H1 (cell line): Measurements from ENCODE around the gene FOXS1. TPM values are rescaled to one million over a fixed set of nuclear protein-coding genes. Genes with fewer than 3 reads are reported as not detected.

ENCODE experiments used
- CTCF ChIA-PET: fragments of 300-600 bp; sonication (Branson Sonifier 250); formaldehyde crosslinking; loops from one replicate; lab custom pipeline; 2021; ENCODE audit not compliant: partially characterized antibody; lab: Charles Lee
- POLR2A ChIA-PET: fragments of 300-600 bp; sonication (Branson Sonifier 250); formaldehyde crosslinking; loops from one replicate; lab custom pipeline; 2021; ENCODE audit warnings: inconsistent platforms; ENCODE audit not compliant: partially characterized antibody; lab: Charles Lee
- DNase-seq, 2 experiments: peaks; one replicate each; pipeline versions ENCODE4 v3.0.0 to v3.0.0-alpha.2; 2010 to 2022; ENCODE audit warnings: low spot score in 2 of 2, low read depth in 1 of 2, mixed read lengths in 1 of 2
- FAIRE-seq: peaks from 2 replicates; lab custom pipeline; 2011; peaks lifted over from hg19 to GRCh38; lab: Jason Lieb, UNC
- H2AFZ ChIP-seq: 2 replicates; pipeline ENCODE4 v1.8.1; 2012; ENCODE audit warnings: low read length, inconsistent platforms
- H2AK5ac ChIP-seq: 2 replicates; pipeline ENCODE4 v1.6.1; 2013; ENCODE audit warnings: low read depth, low read length
- H2BK120ac ChIP-seq: replicated peaks from 2 replicates; pipeline ENCODE3; 2013; ENCODE audit warnings: low read depth, low read length, inconsistent platforms
- H2BK12ac ChIP-seq: 2 replicates; pipeline ENCODE4 v1.6.1; 2013; ENCODE audit warnings: low read depth, low read length
- H2BK15ac ChIP-seq: 2 replicates; pipeline ENCODE4 v1.6.1; 2013; ENCODE audit warnings: low read length
- H2BK20ac ChIP-seq: 2 replicates; pipeline ENCODE4 v1.6.1; 2013; ENCODE audit warnings: low read length
- H2BK5ac ChIP-seq: 2 replicates; pipeline ENCODE4 v1.6.1; 2013; ENCODE audit warnings: low read depth, low read length
- H3K14ac ChIP-seq: 2 replicates; pipeline ENCODE4 v1.6.1; 2013; ENCODE audit warnings: inconsistent platforms; ENCODE audit not compliant: insufficient read length
- H3K18ac ChIP-seq: 2 replicates; pipeline ENCODE4 v1.6.1; 2013; ENCODE audit warnings: low read length; ENCODE audit errors: extremely low read depth
- H3K23ac ChIP-seq: 2 replicates; pipeline ENCODE4 v1.6.1; 2013; ENCODE audit warnings: inconsistent platforms; ENCODE audit not compliant: insufficient read length
- H3K23me2 ChIP-seq: 2 replicates; pipeline ENCODE4 v1.6.1; 2013; ENCODE audit warnings: low read depth, low read length
- H3K27ac ChIP-seq: 2 replicates; pipeline ENCODE4 v1.6.1; 2011; ENCODE audit warnings: low read depth, low read length, inconsistent platforms
- H3K27me3 ChIP-seq, 4 experiments: replicated peaks in 1 of 4; 1 replicate in 1 of 4; 2 replicates in 3 of 4; pipeline versions ENCODE4 v1.6.1 to v1.8.1; 2011 to 2013; ENCODE audit warnings: low read length in 3 of 4, mild to moderate bottlenecking in 3 of 4, inconsistent platforms in 2 of 4, mixed read lengths in 2 of 4, moderate library complexity in 1 of 4; ENCODE audit not compliant: control insufficient read depth in 3 of 4, insufficient read depth in 3 of 4; ENCODE audit errors: extremely low read depth in 1 of 4
- H3K36me3 ChIP-seq, 4 experiments: 2 replicates each; pipeline versions ENCODE4 v1.6.1 to v1.8.1; 2011 to 2013; ENCODE audit warnings: mild to moderate bottlenecking in 4 of 4, low read length in 3 of 4, moderate library complexity in 2 of 4, control low read depth in 1 of 4, inconsistent platforms in 1 of 4; ENCODE audit not compliant: insufficient read depth in 4 of 4, control insufficient read depth in 2 of 4
- H3K4ac ChIP-seq: replicated peaks from 2 replicates; pipeline ENCODE3; 2013; ENCODE audit warnings: low read length, low read depth, mixed read lengths, inconsistent platforms; ENCODE audit not compliant: insufficient read length
- H3K4me1 ChIP-seq, 4 experiments: replicated peaks in 1 of 4; 1 replicate in 1 of 4; 2 replicates in 3 of 4; pipeline versions ENCODE4 v1.6.1 to v1.8.1; 2011 to 2013; ENCODE audit warnings: low read length in 3 of 4, inconsistent platforms in 2 of 4, mixed read lengths in 1 of 4; ENCODE audit not compliant: insufficient read depth in 4 of 4, control insufficient read depth in 3 of 4
- H3K4me2 ChIP-seq, 2 experiments: 2 replicates each; pipeline versions ENCODE4 v1.6.1 to v1.8.1; 2011 to 2013; ENCODE audit warnings: low read depth in 2 of 2, low read length in 2 of 2, control low read depth in 1 of 2, inconsistent platforms in 1 of 2, mild to moderate bottlenecking in 1 of 2; ENCODE audit not compliant: insufficient read depth in 1 of 2
- H3K4me3 ChIP-seq, 4 experiments: fragments of 200-600, 300-600 bp in 1 of 4; sonication (generic), shearing (Covaris generic), sonication (Bioruptor Twin) in 1 of 4; 2 replicates each; pipeline versions ENCODE4 v1.5.1 to v1.8.1; 2011 to 2016; ENCODE audit warnings: low read length in 4 of 4, low read depth in 3 of 4, control low read depth in 2 of 4, inconsistent platforms in 2 of 4, mild to moderate bottlenecking in 2 of 4, mixed read lengths in 1 of 4, moderate library complexity in 1 of 4; ENCODE audit not compliant: insufficient read depth in 2 of 4; ENCODE audit errors: extremely low read depth in 1 of 4
- H3K56ac ChIP-seq: replicated peaks from 2 replicates; pipeline ENCODE3; 2013; ENCODE audit warnings: low read depth, mild to moderate bottlenecking, mixed read lengths, low read length, inconsistent platforms; ENCODE audit not compliant: insufficient read length
- H3K79me1 ChIP-seq: 2 replicates; pipeline ENCODE4 v1.6.1; 2013; ENCODE audit warnings: low read depth, low read length, control low read depth
- H3K79me2 ChIP-seq, 2 experiments: 2 replicates each; pipeline versions ENCODE4 v1.6.1 to v1.8.1; 2012 to 2013; ENCODE audit warnings: low read length in 2 of 2, mild to moderate bottlenecking in 2 of 2, inconsistent platforms in 1 of 2; ENCODE audit not compliant: insufficient read depth in 2 of 2, control insufficient read depth in 1 of 2
- H3K9ac ChIP-seq, 4 experiments: replicated peaks in 1 of 4; 1 replicate in 1 of 4; 2 replicates in 3 of 4; pipeline versions ENCODE4 v1.6.1 to v1.8.1; 2011 to 2013; ENCODE audit warnings: low read depth in 3 of 4, low read length in 3 of 4, control low read depth in 2 of 4, mild to moderate bottlenecking in 2 of 4, moderate library complexity in 2 of 4, inconsistent platforms in 1 of 4; ENCODE audit errors: extremely low read depth in 1 of 4
- H3K9me3 ChIP-seq, 2 experiments: 2 replicates each; pipeline versions ENCODE4 v1.6.1 to v1.8.1; 2012 to 2013; ENCODE audit warnings: mild to moderate bottlenecking in 2 of 2, moderate library complexity in 2 of 2, control low read depth in 1 of 2, inconsistent platforms in 1 of 2, low read depth in 1 of 2, low read length in 1 of 2, mixed read lengths in 1 of 2; ENCODE audit not compliant: insufficient read depth in 2 of 2
- H4K20me1 ChIP-seq, 2 experiments: replicated peaks in 1 of 2; 2 replicates each; pipeline versions ENCODE3 to v1.8.1; 2011 to 2013; ENCODE audit warnings: inconsistent platforms in 2 of 2, low read length in 2 of 2, mild to moderate bottlenecking in 1 of 2; ENCODE audit not compliant: insufficient read depth in 2 of 2, control insufficient read depth in 1 of 2
- H4K5ac ChIP-seq: 2 replicates; pipeline ENCODE4 v1.6.1; 2013; ENCODE audit warnings: low read length, low read depth, mixed read lengths, inconsistent platforms; ENCODE audit not compliant: insufficient read length
- H4K8ac ChIP-seq: 2 replicates; pipeline ENCODE4 v1.8.0; 2013; ENCODE audit warnings: mild to moderate bottlenecking, moderate library complexity, low read length, inconsistent platforms; ENCODE audit not compliant: insufficient read depth; ENCODE audit errors: extremely low read depth
- H4K91ac ChIP-seq: replicated peaks from 2 replicates; pipeline ENCODE3; 2013; ENCODE audit warnings: low read length, mixed read lengths, inconsistent platforms; ENCODE audit not compliant: insufficient read length
- BACH1 ChIP-seq: IDR thresholded peaks from 2 replicates; pipeline ENCODE4 v1.6.1; 2012; ENCODE audit warnings: low read length, improper control_type of control experiment
- CEBPB ChIP-seq: IDR thresholded peaks from 2 replicates; pipeline ENCODE4 v1.6.1; 2012; ENCODE audit warnings: low read depth, low read length
- GTF2F1 ChIP-seq: IDR thresholded peaks from 2 replicates; pipeline ENCODE4 v1.6.1; 2012; ENCODE audit warnings: low read depth, low read length, improper control_type of control experiment, borderline replicate concordance
- JUND ChIP-seq: IDR thresholded peaks from 2 replicates; pipeline ENCODE4 v1.6.1; 2011; ENCODE audit warnings: mild to moderate bottlenecking, improper control_type of control experiment, low read length
- KDM1A ChIP-seq: fragments of 200-600, 300-600 bp; sonication (generic); IDR thresholded peaks from 2 replicates; pipeline ENCODE4 v1.7.1; 2016; ENCODE audit warnings: mild to moderate bottlenecking, low read length, borderline replicate concordance
- KDM5A ChIP-seq: fragments of 200-600 bp; IDR thresholded peaks from 2 replicates; pipeline ENCODE4 v1.7.1; 2012; ENCODE audit warnings: mild to moderate bottlenecking, low read length, inconsistent platforms, mixed read lengths
- NANOG ChIP-seq: IDR thresholded peaks from 2 replicates; pipeline ENCODE4 v1.6.1; 2011; ENCODE audit warnings: low read length, low read depth, mild to moderate bottlenecking, inconsistent platforms; ENCODE audit not compliant: insufficient read depth, poor library complexity, severe bottlenecking
- NRF1 ChIP-seq: IDR thresholded peaks from 2 replicates; pipeline ENCODE4 v1.6.1; 2011; ENCODE audit warnings: mild to moderate bottlenecking, low read depth, low read length, improper control_type of control experiment
- ZNF274 ChIP-seq: IDR thresholded peaks from 2 replicates; pipeline ENCODE4 v1.7.0; 2012; ENCODE audit warnings: low read length, borderline replicate concordance; ENCODE audit errors: extremely low read depth
- WGBS, 2 experiments: shearing (Covaris generic) in 1 of 2; methylation state at CpG; one replicate each; pipeline versions ENCODE4 v1.1.6 to v1.1.7; 2013 to 2015; ENCODE audit warnings: low lambda C conversion rate in 2 of 2, mixed read lengths in 2 of 2, inconsistent platforms in 1 of 2, low coverage in 1 of 2, missing lambda C conversion rate in 1 of 2; ENCODE audit not compliant: insufficient replicate concordance in 2 of 2, insufficient coverage in 1 of 2, insufficient read length in 1 of 2; ENCODE audit errors: extremely low coverage in 1 of 2, missing lambda C conversion rate in 1 of 2; 5-methylcytosine and 5-hydroxymethylcytosine counted together
- polyA plus RNA-seq, 7 experiments: library from polyadenylated mRNA; depleted of rRNA in 3 of 7; stranded (reverse) in 5 of 7; unstranded in 2 of 7; fragments of >200 nt in 5 of 7; fragments of 200-250 nt in 2 of 7; gene quantifications; 1 replicate in 5 of 7; 2 replicates in 1 of 7; 4 replicates in 1 of 7; pipeline versions ENCODE4 v1.2.1 to v1.2.3, GENCODE V29; 2011 to 2013; ENCODE audit warnings: missing spikeins in 2 of 7, mixed read lengths in 2 of 7
- total RNA-seq: library from RNA; stranded (reverse); fragmentation: NEBNext Ultra II Directional; extraction: Animal tissue kit (Norgen Biotek cat#: 25700); gene quantifications from 2 replicates; pipeline ENCODE4 v1.2.1, GENCODE V29; 2021
- TF ChIP-seq, protein P1 (sequence below): IDR thresholded peaks from 2 replicates; pipeline ENCODE4 v1.6.1; 2011; ENCODE audit warnings: low read depth, mild to moderate bottlenecking, low read length; ENCODE audit not compliant: insufficient read depth

Gene FOXS1
- total and polyA plus RNA-seq, 2 of the 8 experiments (the other 6 are each of a cell fraction or from before 2014, with no cell fraction given): 0.45 TPM; not detected in 1

DNA sequence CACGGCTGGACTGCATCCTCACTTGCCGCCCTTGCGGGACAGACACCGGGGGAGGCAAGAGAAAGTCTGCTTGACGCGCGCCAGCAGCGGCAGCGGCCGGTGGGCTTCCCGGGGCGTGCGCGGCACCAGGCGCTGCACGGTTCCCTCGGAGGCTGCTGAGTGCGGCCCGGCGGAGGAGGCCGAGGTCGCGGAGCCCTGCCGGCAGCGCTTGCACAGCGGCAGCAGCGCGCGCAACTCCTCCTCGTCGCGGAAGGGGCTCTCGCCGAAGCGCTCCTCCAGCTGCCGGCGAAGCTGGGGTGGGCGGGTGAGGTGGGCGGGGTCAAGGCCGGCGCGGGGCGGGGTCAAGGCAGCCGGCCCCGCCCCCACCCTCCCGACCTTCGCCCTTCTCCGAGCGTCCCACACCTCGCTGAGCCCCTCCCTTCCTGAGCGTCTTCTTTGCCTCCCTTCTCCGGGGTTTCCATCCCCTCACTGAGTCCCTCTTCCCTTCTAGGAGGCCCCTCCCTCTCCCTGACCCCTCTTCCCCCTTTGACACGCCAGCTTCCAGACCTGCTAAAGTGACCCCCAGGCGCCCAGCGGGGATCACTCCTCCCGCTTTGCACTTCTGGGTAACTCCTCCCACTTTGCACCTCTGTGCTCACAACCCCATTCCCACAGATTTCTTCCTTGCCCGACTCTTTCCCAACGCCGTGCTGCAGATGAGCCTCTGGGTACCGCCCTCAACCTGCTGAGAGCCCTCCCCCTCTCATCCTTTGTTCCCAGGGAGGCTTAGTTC lies 16.2 kb upstream of the FOXS1 start:
- peaks cover 0 to 17% (median 14%) of the 10 kb centered on the region in 4 experiments; a peak in 5 of 7 replicates for H3K27me3 ChIP-seq
- H3K79me1 ChIP-seq: no peaks in the 10 kb centered on the region
- H4K91ac ChIP-seq: no peak overlapping the region
- no peaks in the 10 kb centered on the region for H3K79me2 ChIP-seq
- H2BK20ac ChIP-seq: no peak overlapping the region
- peaks cover 15% of the 10 kb centered on the region for H3K23me2 ChIP-seq
- peak overlapping the region; percentile 60 to 89 (median 84) for H3K4me3 ChIP-seq
- no peaks in the 10 kb centered on the region for H3K9me3 ChIP-seq
- no peak overlapping the region for H2AK5ac ChIP-seq
- peak overlapping the region; percentile 85; the same call in 1 of the 2 replicates for H3K18ac ChIP-seq
- H2BK5ac ChIP-seq: peak overlapping the region; percentile 69; the same call in 1 of the 2 replicates
- peak overlapping the region; percentile 42 for H4K5ac ChIP-seq
- H3K23ac ChIP-seq: no peak overlapping the region
- H2BK15ac ChIP-seq: no peak overlapping the region; the same call in 1 of the 2 replicates
- H3K4ac ChIP-seq: no peak overlapping the region
- 2% methylated on average over 42 of the region's 60 CpGs; no CpG with 5 or more reads in 1 of the 2 experiments for WGBS, 2 experiments
- peak overlapping the region; percentile 76 for H2AFZ ChIP-seq
- POLR2A ChIA-PET: interaction anchor here (0.8 to 1.4 kb wide), 3 partner anchors 90 to 133 kb away, joined by 3 to 4 read pairs (median 3); partner anchors contain the start of gene PDRG1
- H3K56ac ChIP-seq: peak overlapping the region; percentile 6
- peak overlapping the region; percentile 68 to 97 for H3K4me2 ChIP-seq
- peak overlapping the region; percentile 63; the same call in 1 of the 2 replicates for H4K8ac ChIP-seq
- H3K36me3 ChIP-seq: no peaks in the 10 kb centered on the region
- H3K14ac ChIP-seq: no peak overlapping the region
- peak overlapping the region; percentile 13 for H3K27ac ChIP-seq
- H4K20me1 ChIP-seq: no peaks in the 10 kb centered on the region
- FAIRE-seq: peak; percentile 99
- H3K9ac ChIP-seq: peak overlapping the region; percentile 38 to 77 (median 68)
- no peak overlapping the region for H2BK12ac ChIP-seq
- H2BK120ac ChIP-seq: no peak overlapping the region
- peak; percentile 60 to 88 for DNase-seq
- CTCF ChIA-PET: interaction anchor here (1.3 to 4.4 kb wide), 5 partner anchors 9 to 156 kb away, joined by 3 to 26 read pairs (median 5); partner anchors contain the start of gene PDRG1
- H3K4me1 ChIP-seq: peaks cover 3 to 28% (median 14%) of the 10 kb centered on the region in 4 experiments
- TF ChIP-seq BACH1: no peak
- no peak for TF ChIP-seq GTF2F1
- TF ChIP-seq ZNF274: no peak
- TF ChIP-seq NRF1: no peak
- TF ChIP-seq KDM5A: no peak
- peak; percentile 68; the same call in 1 of the 2 replicates for TF ChIP-seq CEBPB
- TF ChIP-seq JUND: no peak
- TF ChIP-seq, protein P1, sequence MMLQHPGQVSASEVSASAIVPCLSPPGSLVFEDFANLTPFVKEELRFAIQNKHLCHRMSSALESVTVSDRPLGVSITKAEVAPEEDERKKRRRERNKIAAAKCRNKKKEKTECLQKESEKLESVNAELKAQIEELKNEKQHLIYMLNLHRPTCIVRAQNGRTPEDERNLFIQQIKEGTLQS: no peak
- no peak for TF ChIP-seq NANOG
- no peak for TF ChIP-seq KDM1A
